ENCODE measurements around the gene IQCH. TPM values are rescaled to one million over a fixed set of nuclear protein-coding genes. Genes with fewer than 3 reads are reported as not detected.

Gene IQCH
- polyA plus RNA-seq, 1 donor (not counting 4 experiments of a cell fraction or from before 2014, with no cell fraction given) = 2.6 TPM

DNA sequence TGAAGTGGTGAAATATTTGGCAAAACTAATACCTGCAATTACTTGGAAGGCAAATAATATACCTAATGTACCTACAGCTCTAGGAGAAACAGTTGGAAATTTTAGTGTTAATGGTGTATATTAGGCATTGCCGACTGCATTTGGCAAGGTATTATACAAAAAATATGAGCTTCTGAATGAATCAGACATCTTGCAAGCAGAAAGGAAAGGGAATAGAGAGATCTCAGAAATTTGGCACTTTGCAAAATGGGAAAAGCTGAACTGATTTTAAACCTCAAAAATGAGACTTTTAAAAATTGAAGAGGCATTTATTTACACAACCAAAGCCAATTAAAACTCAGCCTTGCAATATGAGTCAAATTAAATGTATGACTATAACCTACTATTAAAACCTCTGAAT lies 226.2 kb downstream of the IQCH start:
- no peaks in the 10 kb centered on the region for H3K9me1 ChIP-seq (ENCODE audit: control insufficient read depth, extremely low read depth, insufficient read depth, low read length)
- no peaks in the 10 kb centered on the region for H3K4me1 ChIP-seq (ENCODE audit: control insufficient read depth, extremely low read depth, insufficient read depth, low read length)
- H3K9me3 ChIP-seq (ENCODE audit: control insufficient read depth, low read depth, low read length) = no peaks in the 10 kb centered on the region
- TF ChIP-seq EZH2 (IDR thresholded peaks at IDR 0.05; ENCODE audit: low read length) = no peak
- TF ChIP-seq, protein P1, sequence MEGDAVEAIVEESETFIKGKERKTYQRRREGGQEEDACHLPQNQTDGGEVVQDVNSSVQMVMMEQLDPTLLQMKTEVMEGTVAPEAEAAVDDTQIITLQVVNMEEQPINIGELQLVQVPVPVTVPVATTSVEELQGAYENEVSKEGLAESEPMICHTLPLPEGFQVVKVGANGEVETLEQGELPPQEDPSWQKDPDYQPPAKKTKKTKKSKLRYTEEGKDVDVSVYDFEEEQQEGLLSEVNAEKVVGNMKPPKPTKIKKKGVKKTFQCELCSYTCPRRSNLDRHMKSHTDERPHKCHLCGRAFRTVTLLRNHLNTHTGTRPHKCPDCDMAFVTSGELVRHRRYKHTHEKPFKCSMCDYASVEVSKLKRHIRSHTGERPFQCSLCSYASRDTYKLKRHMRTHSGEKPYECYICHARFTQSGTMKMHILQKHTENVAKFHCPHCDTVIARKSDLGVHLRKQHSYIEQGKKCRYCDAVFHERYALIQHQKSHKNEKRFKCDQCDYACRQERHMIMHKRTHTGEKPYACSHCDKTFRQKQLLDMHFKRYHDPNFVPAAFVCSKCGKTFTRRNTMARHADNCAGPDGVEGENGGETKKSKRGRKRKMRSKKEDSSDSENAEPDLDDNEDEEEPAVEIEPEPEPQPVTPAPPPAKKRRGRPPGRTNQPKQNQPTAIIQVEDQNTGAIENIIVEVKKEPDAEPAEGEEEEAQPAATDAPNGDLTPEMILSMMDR (optimal IDR thresholded peaks at IDR 0.05 in 1 of 3, IDR thresholded peaks at IDR 0.05 in 1 of 3, conservative IDR thresholded peaks at IDR 0.05 in 1 of 3; ENCODE audit: extremely low read depth in 1 of 3, insufficient read depth in 2 of 3, low read length in 3 of 3) = no peak
- no peak overlapping the region for H3K4me2 ChIP-seq (ENCODE audit: control insufficient read depth, extremely low read depth, insufficient read depth, low read depth, low read length)
- H3K27me3 ChIP-seq (ENCODE audit: control insufficient read depth, extremely low read depth, insufficient read depth, low read length) = no peaks in the 10 kb centered on the region
- no peaks in the 10 kb centered on the region for H3K36me3 ChIP-seq (ENCODE audit: control insufficient read depth in 2 of 2, extremely low read depth in 1 of 2, insufficient read depth in 2 of 2, low read length in 2 of 2)
- no peak overlapping the region for H2AFZ ChIP-seq (ENCODE audit: control insufficient read depth, low read length)
- no peak overlapping the region for H3K4me3 ChIP-seq (ENCODE audit: control insufficient read depth in 2 of 3, extremely low read depth in 1 of 3, insufficient read depth in 2 of 3, low read depth in 1 of 3, low read length in 3 of 3)
- DNase-seq (ENCODE audit: low read depth, low spot score) = no peak
- H3K9ac ChIP-seq (ENCODE audit: control insufficient read depth, extremely low read depth, insufficient read depth, low read length) = no peak overlapping the region
- no peaks in the 10 kb centered on the region for H3K79me2 ChIP-seq (ENCODE audit: control insufficient read depth, insufficient read depth, low read length)
- no peaks in the 10 kb centered on the region for H4K20me1 ChIP-seq (ENCODE audit: control insufficient read depth, extremely low read depth, insufficient read depth, low read length)
- H3K27ac ChIP-seq (ENCODE audit: control insufficient read depth, insufficient read depth, low read length) = no peak overlapping the region
- dilution Hi-C loops (cut with MboI; ENCODE audit: extremely low pct_ligation_motif_present, low sequenced_read_pairs) = no loop called here
- FAIRE-seq = no peak

DNA sequence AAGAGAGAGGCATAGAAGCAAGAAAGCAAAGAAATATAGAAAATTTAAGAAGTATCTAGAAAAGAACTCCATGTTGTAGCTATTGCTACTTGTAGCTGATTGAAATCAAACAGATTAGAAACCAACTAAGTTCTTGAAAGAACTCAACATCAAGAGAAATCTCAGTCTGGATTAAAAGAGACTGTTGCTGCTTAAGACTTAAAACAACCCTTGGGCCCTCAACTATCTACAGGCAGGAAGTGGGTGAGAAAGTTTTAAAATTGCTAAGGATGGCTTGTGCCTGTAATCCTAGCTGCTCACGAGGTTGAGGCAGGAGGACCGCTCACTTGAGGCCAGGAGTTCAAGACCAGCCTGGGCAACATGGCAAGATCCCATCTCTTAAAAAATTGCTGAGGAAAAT lies 227.1 kb downstream of the IQCH start:
- TF ChIP-seq, protein P1 (optimal IDR thresholded peaks at IDR 0.05 in 1 of 3, IDR thresholded peaks at IDR 0.05 in 1 of 3, conservative IDR thresholded peaks at IDR 0.05 in 1 of 3; ENCODE audit: extremely low read depth in 1 of 3, insufficient read depth in 2 of 3, low read length in 3 of 3) = no peak
- no peak for TF ChIP-seq EZH2 (IDR thresholded peaks at IDR 0.05; ENCODE audit: low read length)

More for the DNA sequence above, 227.1 kb downstream of the IQCH start:
- no peak overlapping the region for H3K9ac ChIP-seq (ENCODE audit: control insufficient read depth, extremely low read depth, insufficient read depth, low read length)
- DNase-seq (ENCODE audit: low read depth, low spot score) = no peak
- no peaks in the 10 kb centered on the region for H3K79me2 ChIP-seq (ENCODE audit: control insufficient read depth, insufficient read depth, low read length)
- no peak overlapping the region for H2AFZ ChIP-seq (ENCODE audit: control insufficient read depth, low read length)
- no peaks in the 10 kb centered on the region for H3K36me3 ChIP-seq (ENCODE audit: control insufficient read depth in 2 of 2, extremely low read depth in 1 of 2, insufficient read depth in 2 of 2, low read length in 2 of 2)
- no peak overlapping the region for H3K4me2 ChIP-seq (ENCODE audit: control insufficient read depth, extremely low read depth, insufficient read depth, low read depth, low read length)
- H3K27me3 ChIP-seq (ENCODE audit: control insufficient read depth, extremely low read depth, insufficient read depth, low read length) = no peaks in the 10 kb centered on the region
- dilution Hi-C loops (cut with MboI; ENCODE audit: extremely low pct_ligation_motif_present, low sequenced_read_pairs) = no loop called here
- no peak for FAIRE-seq
- no peaks in the 10 kb centered on the region for H3K4me1 ChIP-seq (ENCODE audit: control insufficient read depth, extremely low read depth, insufficient read depth, low read length)
- H3K4me3 ChIP-seq (ENCODE audit: control insufficient read depth in 2 of 3, extremely low read depth in 1 of 3, insufficient read depth in 2 of 3, low read depth in 1 of 3, low read length in 3 of 3) = no peak overlapping the region
- H3K9me3 ChIP-seq (ENCODE audit: control insufficient read depth, low read depth, low read length) = no peaks in the 10 kb centered on the region
- H4K20me1 ChIP-seq (ENCODE audit: control insufficient read depth, extremely low read depth, insufficient read depth, low read length) = no peaks in the 10 kb centered on the region
- no peaks in the 10 kb centered on the region for H3K9me1 ChIP-seq (ENCODE audit: control insufficient read depth, extremely low read depth, insufficient read depth, low read length)
- H3K27ac ChIP-seq (ENCODE audit: control insufficient read depth, insufficient read depth, low read length) = no peak overlapping the region
